Astrocyte of the spinal cord (primary cell): Measurements from ENCODE around the gene BCAS3.

Source experiments
- DNase-seq: peaks from one replicate; pipeline ENCODE4 v3.0.0; 2011; ENCODE audit warnings: low read depth, low spot score
- H3K4me3 ChIP-seq: 2 replicates; pipeline ENCODE4 v1.5.1; 2011; ENCODE audit warnings: low read depth, mild to moderate bottlenecking, low read length, moderate library complexity
- in situ Hi-C: cut with HindIII; loops from 2 replicates; pipeline ENCODE4 v1.10.0; 2017; ENCODE audit warnings: low sequenced_read_pairs
- TF ChIP-seq, protein P1 (sequence below): IDR thresholded peaks from 2 replicates; pipeline ENCODE4 v1.5.1; 2012; ENCODE audit warnings: low read depth, mild to moderate bottlenecking, low read length, inconsistent platforms

Gene BCAS3

DNA sequence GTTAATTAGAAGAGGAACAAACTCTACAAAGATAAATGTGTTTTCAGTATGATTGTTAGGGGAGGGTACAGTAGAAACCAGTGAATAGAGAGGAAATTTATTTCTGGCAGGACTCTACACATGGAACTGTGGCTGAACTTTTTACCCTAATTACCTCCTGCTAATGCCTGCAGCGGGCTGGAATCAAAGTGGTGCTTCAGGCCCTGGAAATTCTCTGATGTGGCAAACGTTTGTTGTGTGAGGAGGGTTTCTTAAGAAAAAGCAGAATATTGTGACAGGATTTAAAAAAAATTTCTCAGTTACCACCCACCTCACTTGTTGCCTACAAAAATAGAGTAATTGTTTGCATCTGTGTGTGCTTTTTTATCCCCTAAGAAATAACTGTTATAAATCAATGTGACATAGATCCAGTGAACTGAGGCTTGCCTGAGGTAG is 154.5 kb downstream of the BCAS3 start:
- H3K4me3 ChIP-seq, result no peak overlapping the region
- peak; percentile 7 for DNase-seq
- in situ Hi-C loops, result no loop called here
- TF ChIP-seq, protein P1, sequence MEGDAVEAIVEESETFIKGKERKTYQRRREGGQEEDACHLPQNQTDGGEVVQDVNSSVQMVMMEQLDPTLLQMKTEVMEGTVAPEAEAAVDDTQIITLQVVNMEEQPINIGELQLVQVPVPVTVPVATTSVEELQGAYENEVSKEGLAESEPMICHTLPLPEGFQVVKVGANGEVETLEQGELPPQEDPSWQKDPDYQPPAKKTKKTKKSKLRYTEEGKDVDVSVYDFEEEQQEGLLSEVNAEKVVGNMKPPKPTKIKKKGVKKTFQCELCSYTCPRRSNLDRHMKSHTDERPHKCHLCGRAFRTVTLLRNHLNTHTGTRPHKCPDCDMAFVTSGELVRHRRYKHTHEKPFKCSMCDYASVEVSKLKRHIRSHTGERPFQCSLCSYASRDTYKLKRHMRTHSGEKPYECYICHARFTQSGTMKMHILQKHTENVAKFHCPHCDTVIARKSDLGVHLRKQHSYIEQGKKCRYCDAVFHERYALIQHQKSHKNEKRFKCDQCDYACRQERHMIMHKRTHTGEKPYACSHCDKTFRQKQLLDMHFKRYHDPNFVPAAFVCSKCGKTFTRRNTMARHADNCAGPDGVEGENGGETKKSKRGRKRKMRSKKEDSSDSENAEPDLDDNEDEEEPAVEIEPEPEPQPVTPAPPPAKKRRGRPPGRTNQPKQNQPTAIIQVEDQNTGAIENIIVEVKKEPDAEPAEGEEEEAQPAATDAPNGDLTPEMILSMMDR, result no peak

DNA sequence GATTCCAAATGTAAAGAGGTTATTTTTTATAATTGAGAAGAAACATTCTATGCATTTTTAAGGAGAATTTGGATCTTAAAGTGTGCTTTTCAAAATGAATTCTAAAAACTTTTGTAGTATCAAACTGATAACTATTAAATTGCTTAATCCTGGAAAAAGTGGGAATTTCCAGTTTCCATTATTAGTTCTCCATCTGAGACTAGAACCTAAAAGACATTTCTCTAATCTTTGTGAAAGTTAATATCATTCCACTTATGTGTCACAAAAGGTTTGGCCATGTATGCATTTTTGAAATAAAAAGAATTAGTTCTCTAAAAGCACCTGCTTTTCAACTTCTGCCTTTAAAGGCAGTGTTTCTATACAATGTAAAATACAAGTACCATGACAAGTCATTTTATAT is 155.0 kb downstream of the BCAS3 start:
- no peak overlapping the region for H3K4me3 ChIP-seq

DNA sequence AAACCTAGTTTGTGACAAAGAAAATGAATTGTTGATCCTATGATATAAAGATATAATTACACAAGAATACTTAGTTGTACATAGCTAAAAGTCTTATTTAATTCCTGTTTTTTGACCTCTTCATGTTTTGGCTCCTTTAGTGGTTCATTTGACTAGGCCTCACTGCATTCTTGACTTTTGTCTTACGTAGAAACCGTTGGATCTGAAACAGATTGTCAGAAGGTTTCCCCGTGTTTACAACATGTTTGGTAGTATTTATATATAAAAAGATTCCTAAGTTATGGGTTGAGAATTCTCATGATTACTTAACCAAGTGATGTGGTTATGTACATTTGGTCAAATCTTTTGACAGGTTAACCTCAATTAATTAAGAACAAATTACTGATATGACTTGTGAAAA is 162.8 kb downstream of the BCAS3 start:
- in situ Hi-C loops, result no loop called here

More for the DNA sequence above, 155.0 kb downstream of the BCAS3 start:
- in situ Hi-C loops, result no loop called here
- TF ChIP-seq, protein P1, result no peak
- no peak for DNase-seq

DNA sequence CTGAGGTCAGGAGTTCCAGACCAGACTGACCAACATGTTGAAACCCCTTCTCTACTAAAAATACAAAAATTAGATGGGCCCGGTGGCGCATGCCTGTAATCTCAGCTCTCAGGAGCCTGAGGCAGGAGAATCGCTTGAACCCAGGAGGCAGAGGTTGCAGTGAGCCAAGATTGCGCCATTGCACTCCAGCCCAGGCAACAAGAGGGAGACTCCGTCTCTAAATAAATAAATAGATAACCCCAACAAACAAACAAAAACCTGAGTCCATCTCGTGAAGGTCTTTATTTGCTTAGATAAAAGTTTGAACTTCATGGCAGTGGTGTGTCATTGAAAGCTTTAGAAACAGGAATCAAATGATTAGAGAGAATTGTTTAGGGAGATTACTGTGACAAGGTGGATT is 167.4 kb downstream of the BCAS3 start:
- in situ Hi-C loops, result no loop called here

More for the DNA sequence above, 162.8 kb downstream of the BCAS3 start:
- DNase-seq, result no peak
- no peak overlapping the region for H3K4me3 ChIP-seq
- TF ChIP-seq, protein P1, result no peak

DNA sequence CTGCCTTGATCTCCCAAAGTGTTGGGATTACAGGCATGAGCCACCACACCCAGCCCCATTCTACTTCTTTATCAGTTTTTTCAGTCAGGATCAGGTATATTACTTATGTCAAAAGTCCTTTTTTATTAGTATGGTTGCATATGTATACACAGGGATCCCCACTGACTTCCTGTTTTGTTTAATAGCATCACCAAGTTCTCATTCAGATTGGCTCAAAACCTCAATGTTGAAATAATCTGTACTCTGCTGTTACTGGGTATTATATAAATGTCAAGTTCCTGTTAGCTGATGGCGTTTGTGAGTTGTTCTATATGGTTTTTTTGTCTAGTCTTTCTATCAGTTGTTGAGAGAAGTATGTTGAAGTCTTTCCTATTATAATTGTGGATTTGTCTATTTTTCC is 168.5 kb downstream of the BCAS3 start:
- no peak overlapping the region for H3K4me3 ChIP-seq
- no peak for DNase-seq
- TF ChIP-seq, protein P1, result no peak
- in situ Hi-C loops, result no loop called here

More for the DNA sequence above, 167.4 kb downstream of the BCAS3 start:
- no peak for DNase-seq
- H3K4me3 ChIP-seq, result no peak overlapping the region
- TF ChIP-seq, protein P1, result no peak

DNA sequence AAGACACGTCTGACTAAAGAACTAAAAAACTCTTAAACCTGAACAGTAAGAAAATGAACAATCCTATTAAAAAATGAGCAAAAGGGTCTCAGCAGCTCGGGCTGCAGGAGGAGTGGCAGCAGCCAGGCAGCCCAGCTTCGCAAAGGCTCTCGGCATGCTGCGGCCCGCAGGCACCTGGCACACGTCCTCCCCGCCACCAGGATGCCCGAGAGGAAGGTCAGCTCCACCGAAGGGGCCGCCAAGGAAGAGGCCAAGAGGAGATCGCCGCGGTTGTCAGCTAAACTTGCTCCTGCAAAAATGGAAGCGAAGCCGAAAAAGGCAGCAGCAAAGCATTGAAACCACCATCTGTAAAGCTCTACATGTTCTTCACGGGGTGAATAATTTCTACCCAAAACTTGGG is 173.5 kb downstream of the BCAS3 start:
- no peak for DNase-seq
- TF ChIP-seq, protein P1, result no peak
- in situ Hi-C loops, result no loop called here
- H3K4me3 ChIP-seq, result no peak overlapping the region
